GM21360 (cell line): Measurements from ENCODE around the gene FAM241A.
"Not testable (repeated sequence)": the region's sequence is repeated elsewhere in the genome, so short reads cannot be mapped to it uniquely, and the experiment has no call there.

ENCODE experiments used
- ATAC-seq: cut with Tn5 transposase; IDR thresholded peaks from one replicate; pipeline ENCODE4 v1.9.1; 2021; ENCODE audit warnings: mild to moderate bottlenecking, moderate library complexity; ENCODE audit not compliant: unreplicated experiment

FAM241A gene

GRCh38 chr4:112172180-112172579, 26.9 kb downstream of the FAM241A start:
- peak; percentile 80 for ATAC-seq

- ATAC-seq = no peak
Observed at GRCh38 chr4:112173593-112174558, 28.6 kb downstream of the FAM241A start.

- no peak for ATAC-seq
Observed at GRCh38 chr4:112175840-112176239, 30.6 kb downstream of the FAM241A start.

GRCh38 chr4:112176596-112176995, 31.3 kb downstream of the FAM241A start:
- no peak for ATAC-seq

- not testable (repeated sequence) for ATAC-seq
Observed at GRCh38 chr4:112178741-112179140, 33.5 kb downstream of the FAM241A start.

GRCh38 chr4:112181358-112182000, 36.2 kb downstream of the FAM241A start:
- no peak for ATAC-seq

GRCh38 chr4:112182604-112183003, 37.4 kb downstream of the FAM241A start:
- no peak for ATAC-seq

- ATAC-seq = no peak
Observed at GRCh38 chr4:112183252-112183651, 38.0 kb downstream of the FAM241A start.

GRCh38 chr4:112184438-112184837, 39.2 kb downstream of the FAM241A start:
- no peak for ATAC-seq

- ATAC-seq = no peak
Observed at GRCh38 chr4:112185334-112185733, 40.1 kb downstream of the FAM241A start.

- no peak for ATAC-seq
Observed at GRCh38 chr4:112185740-112186670, 40.8 kb downstream of the FAM241A start.

- no peak for ATAC-seq
Observed at GRCh38 chr4:112189754-112190153, 44.5 kb downstream of the FAM241A start.

GRCh38 chr4:112190684-112191083, 45.4 kb downstream of the FAM241A start:
- ATAC-seq = no peak

GRCh38 chr4:112196461-112196860, 51.2 kb downstream of the FAM241A start:
- ATAC-seq = no peak

GRCh38 chr4:112199041-112199440, 53.8 kb downstream of the FAM241A start:
- ATAC-seq = no peak

GRCh38 chr4:112201915-112202505, 56.8 kb downstream of the FAM241A start:
- ATAC-seq = peak; percentile 46

GRCh38 chr4:112203593-112203992, 58.3 kb downstream of the FAM241A start:
- ATAC-seq = no peak

- ATAC-seq = no peak
Observed at GRCh38 chr4:112206431-112206830, 61.2 kb downstream of the FAM241A start.

GRCh38 chr4:112208137-112209095, 63.2 kb downstream of the FAM241A start:
- not testable (repeated sequence) for ATAC-seq
